Vagina (tissue), 2 donors: ENCODE measurements around the gene BUD23. TPM values are rescaled to one million over a fixed set of nuclear protein-coding genes. Genes with fewer than 3 reads are reported as not detected.

Experiments used
- DNase-seq, 2 donors: peaks; one replicate each; pipeline ENCODE4 v3.0.0-alpha.2; 2017; ENCODE audit errors: extremely low spot score in 2 of 2
- H3K27ac ChIP-seq: fragments of 200-600 bp; sonication (generic); one replicate; pipeline ENCODE4 v1.5.1; 2019
- H3K27me3 ChIP-seq: fragments of 200-600 bp; sonication (generic); one replicate; pipeline ENCODE4 v1.5.1; 2019
- H3K36me3 ChIP-seq, 2 donors: fragments of 200-600 bp; sonication (generic); one replicate each; pipeline ENCODE4 v1.5.1; 2017 to 2019
- H3K4me1 ChIP-seq: fragments of 200-600 bp; sonication (generic); one replicate; pipeline ENCODE4 v1.5.1; 2019
- H3K4me3 ChIP-seq, 2 donors: fragments of 200-600 bp; sonication (generic); 1 replicate in 1 of 2; 2 replicates in 1 of 2; pipeline ENCODE4 v1.5.1; 2016 to 2019
- H3K9me3 ChIP-seq: fragments of 200-600 bp; sonication (generic); one replicate; pipeline ENCODE4 v1.5.1; 2019
- CTCF ChIP-seq, 3 experiments: fragments of 450-650 bp in 2 of 3; fragments of 200-600 bp in 1 of 3; sonication (generic) in 1 of 3; IDR thresholded peaks; one replicate each; pipeline ENCODE4 v1.5.1; 2017 to 2019; ENCODE audit warnings: antibody characterized with exemption in 3 of 3, mild to moderate bottlenecking in 2 of 3, moderate library complexity in 2 of 3
- POLR2A ChIP-seq, 2 donors: fragments of 450-650 bp; IDR thresholded peaks; one replicate each; pipeline ENCODE4 v1.6.1; 2017; ENCODE audit warnings: antibody characterized with exemption in 2 of 2, mild to moderate bottlenecking in 2 of 2, moderate library complexity in 2 of 2
- POLR2AphosphoS5 ChIP-seq, 2 donors: sonication (generic); formaldehyde crosslinking; IDR thresholded peaks; one replicate each; pipeline ENCODE4 v1.9.0; 2017; ENCODE audit warnings: antibody characterized with exemption in 2 of 2, mild to moderate bottlenecking in 2 of 2, low read depth in 1 of 2; ENCODE audit not compliant: insufficient read depth in 1 of 2
- intact Hi-C: fragments of 100-400 bp; cut with DNase I; formaldehyde crosslinking; loops from one replicate; pipeline ENCODE4 v1.15.1; 2023
- total RNA-seq: library from RNA; depleted of rRNA; stranded (reverse); fragments of >200 nt; gene quantifications from one replicate; pipeline ENCODE4 v1.2.3, GENCODE V29; 2016

Gene BUD23
- total RNA-seq, 1 donor from 2014 or later, result 49.8 TPM

- Histone ChIP-seq H3K4me3 (no peak overlapping the region), H3K27ac (no peak overlapping the region), H3K9me3 (no peaks in the 10 kb centered on the region), H3K4me1 (peaks cover 4% of the 10 kb centered on the region), H3K27me3 (no peaks in the 10 kb centered on the region), H3K36me3 (no peaks in the 10 kb centered on the region)
- DNase-seq, result no peak
- intact Hi-C loops, result loop anchor here (5.0 kb wide), 1 partner anchor 117 kb away; no protein-coding TSS in a partner anchor
- TF ChIP-seq POLR2A (IDR thresholded peaks at IDR 0.05) (no peak), CTCF (IDR thresholded peaks at IDR 0.05) (no peak), POLR2AphosphoS5 (IDR thresholded peaks at IDR 0.05; ENCODE audit: insufficient read depth in 1 of 2, low read depth in 1 of 2) (no peak)
Observed at GRCh38 chr7:73723813-73724212, 40.4 kb downstream of the BUD23 start.

- intact Hi-C loops, result no loop called here
- Histone ChIP-seq H3K27ac (no peak overlapping the region), H3K4me1 (no peaks in the 10 kb centered on the region), H3K27me3 (no peaks in the 10 kb centered on the region), H3K9me3 (no peaks in the 10 kb centered on the region), H3K4me3 (no peak overlapping the region), H3K36me3 (no peaks in the 10 kb centered on the region)
- TF ChIP-seq CTCF (IDR thresholded peaks at IDR 0.05) (no peak), POLR2A (IDR thresholded peaks at IDR 0.05) (no peak), POLR2AphosphoS5 (IDR thresholded peaks at IDR 0.05; ENCODE audit: insufficient read depth in 1 of 2, low read depth in 1 of 2) (no peak)
- no peak for DNase-seq
Observed at GRCh38 chr7:73726083-73726466, 42.7 kb downstream of the BUD23 start.

- Histone ChIP-seq H3K27ac (no peak overlapping the region), H3K27me3 (no peaks in the 10 kb centered on the region), H3K4me1 (no peaks in the 10 kb centered on the region), H3K4me3 (no peak overlapping the region), H3K9me3 (no peaks in the 10 kb centered on the region), H3K36me3 (no peaks in the 10 kb centered on the region)
- no peak for TF ChIP-seq CTCF (IDR thresholded peaks at IDR 0.05)
- no peak for TF ChIP-seq POLR2A (IDR thresholded peaks at IDR 0.05)
- no peak for TF ChIP-seq POLR2AphosphoS5 (IDR thresholded peaks at IDR 0.05; ENCODE audit: insufficient read depth in 1 of 2, low read depth in 1 of 2)
- intact Hi-C loops, result no loop called here
- DNase-seq, result no peak
Observed at GRCh38 chr7:73727952-73728351, 44.6 kb downstream of the BUD23 start.

GRCh38 chr7:73728551-73728950, 45.2 kb downstream of the BUD23 start:
- Histone ChIP-seq H3K27ac (no peak overlapping the region), H3K4me3 (no peak overlapping the region), H3K27me3 (no peaks in the 10 kb centered on the region), H3K36me3 (no peaks in the 10 kb centered on the region), H3K4me1 (no peaks in the 10 kb centered on the region), H3K9me3 (no peaks in the 10 kb centered on the region)
- intact Hi-C loops, result no loop called here
- no peak for DNase-seq
- TF ChIP-seq POLR2AphosphoS5 (IDR thresholded peaks at IDR 0.05; ENCODE audit: insufficient read depth in 1 of 2, low read depth in 1 of 2) (no peak), POLR2A (IDR thresholded peaks at IDR 0.05) (no peak), CTCF (IDR thresholded peaks at IDR 0.05) (no peak)

- Histone ChIP-seq H3K4me1 (no peaks in the 10 kb centered on the region), H3K36me3 (no peaks in the 10 kb centered on the region), H3K4me3 (no peak overlapping the region), H3K27me3 (no peaks in the 10 kb centered on the region), H3K9me3 (no peaks in the 10 kb centered on the region), H3K27ac (no peak overlapping the region)
- no peak for DNase-seq
- no peak for TF ChIP-seq CTCF (IDR thresholded peaks at IDR 0.05)
- TF ChIP-seq POLR2AphosphoS5 (IDR thresholded peaks at IDR 0.05; ENCODE audit: insufficient read depth in 1 of 2, low read depth in 1 of 2), result no peak
- no peak for TF ChIP-seq POLR2A (IDR thresholded peaks at IDR 0.05)
- intact Hi-C loops, result no loop called here
Observed at GRCh38 chr7:73730485-73730884, 47.1 kb downstream of the BUD23 start.
